Prostate gland (tissue), 2 donors: ENCODE results near the gene POU2F1. TPM values are rescaled to one million over a fixed set of nuclear protein-coding genes. Genes with fewer than 3 reads are reported as not detected.
A peak's percentile ranks its signal among the peaks of the same experiment; 100 is the strongest.

Experiments
- DNase-seq: peaks from one replicate; pipeline ENCODE4 v3.0.0-alpha.2; 2019; ENCODE audit warnings: low spot score
- H3K27ac ChIP-seq, 2 donors: fragments of 200-600 bp; sonication (generic); 2 replicates each; pipeline ENCODE4 v1.5.1; 2017 to 2019
- H3K27me3 ChIP-seq: fragments of 200-600 bp; sonication (generic); replicated peaks from 2 replicates; pipeline ENCODE4 v1.5.1; 2019; ENCODE audit not compliant: insufficient read depth
- H3K36me3 ChIP-seq, 2 donors: fragments of 200-600 bp; sonication (generic); 1 replicate in 1 of 2; 2 replicates in 1 of 2; pipeline versions ENCODE4 v1.5.1 to v1.8.1; 2017 to 2019
- H3K4me1 ChIP-seq: fragments of 200-600 bp; sonication (generic); replicated peaks from 2 replicates; pipeline ENCODE4 v1.5.1; 2019
- H3K4me3 ChIP-seq, 2 donors: fragments of 200-600 bp; sonication (generic); 2 replicates each; pipeline ENCODE4 v1.5.1; 2017 to 2019
- H3K9me3 ChIP-seq: fragments of 200-600 bp; sonication (generic); 2 replicates; pipeline ENCODE4 v1.5.1; 2017
- CTCF ChIP-seq, 4 experiments: fragments of 200-600 bp in 2 of 4; fragments of 450-650 bp in 2 of 4; sonication (generic) in 2 of 4; IDR thresholded peaks; 1 replicate in 3 of 4; 2 replicates in 1 of 4; pipeline ENCODE4 v1.5.1; 2016 to 2019; ENCODE audit warnings: antibody characterized with exemption in 4 of 4, mild to moderate bottlenecking in 2 of 4, moderate library complexity in 2 of 4
- POLR2A ChIP-seq: fragments of 450-650 bp; IDR thresholded peaks from one replicate; pipeline ENCODE4 v1.6.1; 2016; ENCODE audit warnings: antibody characterized with exemption, mild to moderate bottlenecking
- POLR2AphosphoS5 ChIP-seq: sonication (generic); formaldehyde crosslinking; IDR thresholded peaks from one replicate; pipeline ENCODE4 v1.6.1; 2017; ENCODE audit warnings: antibody characterized with exemption
- WGBS: methylation state at CpG from one replicate; pipeline ENCODE4 v1.1.5; 2018; 5-methylcytosine and 5-hydroxymethylcytosine counted together
- intact Hi-C: fragments of 100-400 bp; cut with DNase I; formaldehyde crosslinking; loops from one replicate; pipeline ENCODE4 v1.14.2; 2022
- total RNA-seq, 2 donors: library from RNA; depleted of rRNA; stranded (reverse); fragments of >200 nt; gene quantifications; one replicate each; pipeline ENCODE4 v1.1.0, GENCODE V29; 2016

The POU2F1 gene
- total RNA-seq, 2 donors from 2014 or later: 10.9 to 26.6 TPM

- H3K27me3 ChIP-seq: no peaks in the 10 kb centered on the region
- DNase-seq: no peak
- no peak for TF ChIP-seq POLR2A
- no peak for TF ChIP-seq POLR2AphosphoS5
- no peak for TF ChIP-seq CTCF (IDR thresholded peaks at IDR 0.05)
- H3K36me3 ChIP-seq: no peaks in the 10 kb centered on the region
- no peak overlapping the region for H3K4me3 ChIP-seq
- intact Hi-C loops: no loop called here
- WGBS: 30% methylated on average over 3 of the region's 3 CpGs
- no peaks in the 10 kb centered on the region for H3K4me1 ChIP-seq
- no peak overlapping the region for H3K27ac ChIP-seq
- H3K9me3 ChIP-seq: no peaks in the 10 kb centered on the region
These were observed 199.8 kb downstream of the POU2F1 start for GRCh38 chr1:167420510-167420909.

- Histone ChIP-seq H3K27ac (no peak overlapping the region), H3K27me3 (no peaks in the 10 kb centered on the region), H3K36me3 (no peaks in the 10 kb centered on the region), H3K9me3 (no peaks in the 10 kb centered on the region), H3K4me1 (no peaks in the 10 kb centered on the region), H3K4me3 (no peak overlapping the region)
- 71% methylated on average over 15 of the region's 15 CpGs for WGBS
- no peak for TF ChIP-seq POLR2A
- peak; percentile 27 for TF ChIP-seq POLR2AphosphoS5
- no peak for DNase-seq
- intact Hi-C loops: no loop called here
These were observed 203.3 kb downstream of the POU2F1 start for GRCh38 chr1:167423684-167424619.

GRCh38 chr1:167425482-167425881 lies 204.8 kb downstream of the POU2F1 start:
- TF ChIP-seq CTCF (IDR thresholded peaks at IDR 0.05) (no peak), POLR2AphosphoS5 (no peak), POLR2A (no peak)
- Histone ChIP-seq H3K27me3 (no peaks in the 10 kb centered on the region), H3K4me1 (no peaks in the 10 kb centered on the region), H3K4me3 (no peak overlapping the region), H3K9me3 (no peaks in the 10 kb centered on the region), H3K36me3 (no peaks in the 10 kb centered on the region), H3K27ac (no peak overlapping the region)
- intact Hi-C loops: no loop called here
- no peak for DNase-seq
- WGBS: 89% methylated on average over 7 of the region's 7 CpGs

GRCh38 chr1:167426716-167427115 lies 206.0 kb downstream of the POU2F1 start:
- Histone ChIP-seq H3K27me3 (no peaks in the 10 kb centered on the region), H3K36me3 (no peaks in the 10 kb centered on the region), H3K27ac (no peak overlapping the region), H3K4me3 (no peak overlapping the region), H3K4me1 (no peaks in the 10 kb centered on the region), H3K9me3 (no peaks in the 10 kb centered on the region)
- TF ChIP-seq POLR2A (no peak), POLR2AphosphoS5 (no peak), CTCF (IDR thresholded peaks at IDR 0.05) (no peak)
- WGBS: 97% methylated on average over 4 of the region's 4 CpGs
- no peak for DNase-seq
- intact Hi-C loops: no loop called here

- H3K27ac ChIP-seq: no peak overlapping the region
- no peak for DNase-seq
- no peaks in the 10 kb centered on the region for H3K36me3 ChIP-seq
- H3K9me3 ChIP-seq: no peaks in the 10 kb centered on the region
- 20% methylated on average over 5 of the region's 5 CpGs for WGBS
- H3K27me3 ChIP-seq: no peaks in the 10 kb centered on the region
- H3K4me1 ChIP-seq: no peaks in the 10 kb centered on the region
- intact Hi-C loops: no loop called here
- H3K4me3 ChIP-seq: no peak overlapping the region
- TF ChIP-seq POLR2A (no peak), CTCF (IDR thresholded peaks at IDR 0.05) (no peak), POLR2AphosphoS5 (no peak)
These were observed 207.2 kb downstream of the POU2F1 start for GRCh38 chr1:167427848-167428247.
